HepG2 (cell line): ENCODE data around the gene PNKD. TPM values are rescaled to one million over a fixed set of nuclear protein-coding genes. Genes with fewer than 3 reads are reported as not detected.

Source experiments
- ATAC-seq: fragments of 200-7000 bp; cut with Tn5 transposase; 3 replicates; pipeline ENCODE4 v1.9.1; 2020; ENCODE audit warnings: mild to moderate bottlenecking, moderate library complexity
- BruUV-seq: library from RNA; stranded (reverse); fragments of 400-500 nt; replicated peaks from 2 replicates; lab custom pipeline; 2021; lab: Mats Ljungman, UMichigan
- CTCF ChIA-PET: fragments of 300-600 bp; formaldehyde crosslinking; extraction: SDS; loops from one replicate; lab custom pipeline; 2021; ENCODE audit warnings: low total read pairs, inconsistent platforms, low intra/inter-chr PET ratio; lab: Yijun Ruan, JAX
- POLR2A ChIA-PET: fragments of 350-600 bp; sonication (Branson Sonifier 250); formaldehyde crosslinking; loops from one replicate; lab custom pipeline; 2020; ENCODE audit warnings: antibody characterized with exemption, inconsistent platforms; lab: Yijun Ruan, JAX
- DNase-seq: peaks from one replicate; pipeline ENCODE4 v3.0.0-alpha.2; 2015; ENCODE audit warnings: low spot score
- FAIRE-seq: peaks from 3 replicates; lab custom pipeline; 2011; peaks lifted over from hg19 to GRCh38; lab: Jason Lieb, UNC
- H2AFZ ChIP-seq: one replicate; pipeline ENCODE4 v1.6.1; 2011; ENCODE audit warnings: low read length, inconsistent platforms
- H3K27ac ChIP-seq: fragments of 300-600 bp; 3 replicates; pipeline ENCODE4 v1.8.0; 2011; ENCODE audit warnings: mixed run types, mild to moderate bottlenecking, mixed read lengths, low read length, inconsistent platforms; ENCODE audit not compliant: insufficient read depth; ENCODE audit errors: extremely low read length
- H3K27me3 ChIP-seq, 2 experiments: fragments of 200-600 bp in 1 of 2; 2 replicates in 1 of 2; 3 replicates in 1 of 2; pipeline versions ENCODE4 v1.6.0 to v1.8.0; 2011; ENCODE audit warnings: low read length in 2 of 2, mild to moderate bottlenecking in 2 of 2, moderate library complexity in 2 of 2, inconsistent platforms in 1 of 2; ENCODE audit not compliant: insufficient read depth in 2 of 2, control insufficient read depth in 1 of 2
- H3K36me3 ChIP-seq, 2 experiments: fragments of 200-600 bp in 1 of 2; replicated peaks in 1 of 2; 2 replicates in 1 of 2; 3 replicates in 1 of 2; pipeline versions ENCODE4 v1.5.1 to v1.8.0; 2011; ENCODE audit warnings: low read length in 2 of 2, inconsistent platforms in 1 of 2; ENCODE audit not compliant: insufficient read depth in 2 of 2, control insufficient read depth in 1 of 2
- H3K4me1 ChIP-seq: 2 replicates; pipeline ENCODE4 v1.5.1; 2012; ENCODE audit warnings: low read length, inconsistent platforms; ENCODE audit not compliant: insufficient read depth
- H3K4me2 ChIP-seq: 2 replicates; pipeline ENCODE4 v1.6.0; 2011; ENCODE audit warnings: low read depth, low read length, inconsistent platforms
- H3K4me3 ChIP-seq, 3 experiments: fragments of 200-600 bp in 1 of 3; sonication (generic), shearing (Covaris generic) in 1 of 3; replicated peaks in 1 of 3; 2 replicates each; pipeline ENCODE4 v1.5.1; 2011 to 2016; ENCODE audit warnings: low read length in 3 of 3, inconsistent platforms in 2 of 3, low read depth in 2 of 3, mild to moderate bottlenecking in 2 of 3, control low read depth in 1 of 3, mixed read lengths in 1 of 3; ENCODE audit not compliant: insufficient read depth in 1 of 3
- H3K79me2 ChIP-seq: one replicate; pipeline ENCODE4 v1.6.1; 2011; ENCODE audit warnings: low read length, inconsistent platforms; ENCODE audit not compliant: insufficient read depth
- H3K9ac ChIP-seq: 2 replicates; pipeline ENCODE4 v1.6.0; 2011; ENCODE audit warnings: mild to moderate bottlenecking, low read depth, low read length, inconsistent platforms; ENCODE audit not compliant: insufficient read depth
- H3K9me3 ChIP-seq: 2 replicates; pipeline ENCODE4 v1.5.1; 2012; ENCODE audit warnings: mild to moderate bottlenecking, low read length
- H4K20me1 ChIP-seq: 2 replicates; pipeline ENCODE4 v1.6.0; 2011; ENCODE audit warnings: inconsistent platforms, mild to moderate bottlenecking, low read length, moderate library complexity; ENCODE audit not compliant: insufficient read depth
- BRCA1 ChIP-seq: sonication (generic); formaldehyde crosslinking; IDR thresholded peaks from 2 replicates; pipeline ENCODE4 v1.4.0; 2020; ENCODE audit warnings: missing genetic modification reagents
- KAT2B ChIP-seq: fragments of 150-350 bp; IDR thresholded peaks from 2 replicates; pipeline ENCODE4 v1.6.1; 2014; ENCODE audit warnings: low read depth, low read length, borderline replicate concordance
- NPAS2 ChIP-seq: sonication (generic); formaldehyde crosslinking; IDR thresholded peaks from 2 replicates; pipeline ENCODE4 v1.8.0; 2022; ENCODE audit warnings: mild to moderate bottlenecking, missing genetic modification reagents, borderline replicate concordance
- RFX1 ChIP-seq: fragments of 450-650 bp; IDR thresholded peaks from 2 replicates; pipeline ENCODE4 v1.6.1; 2017
- THYN1 ChIP-seq: sonication (generic); formaldehyde crosslinking; IDR thresholded peaks from 2 replicates; pipeline ENCODE4 v1.8.1; 2023; ENCODE audit warnings: low read depth, mild to moderate bottlenecking, moderate library complexity, missing genetic modification reagents, borderline replicate concordance
- ZNF124 ChIP-seq: sonication (generic); formaldehyde crosslinking; IDR thresholded peaks from 2 replicates; pipeline ENCODE4 v1.4.0; 2020; ENCODE audit warnings: missing genetic modification reagents
- ZNF44 ChIP-seq: sonication (generic); formaldehyde crosslinking; IDR thresholded peaks from 2 replicates; pipeline ENCODE4 v1.5.1; 2020; ENCODE audit warnings: mild to moderate bottlenecking, missing genetic modification reagents
- ZNF781 ChIP-seq: sonication (generic); formaldehyde crosslinking; IDR thresholded peaks from 2 replicates; pipeline ENCODE4 v1.5.1; 2020; ENCODE audit warnings: borderline replicate concordance, mild to moderate bottlenecking, missing genetic modification reagents; ENCODE audit errors: not compliant biosample characterization
- WGBS: methylation state at CpG from one replicate; pipeline ENCODE4 v1.1.6; 2017; ENCODE audit warnings: low lambda C conversion rate; 5-methylcytosine and 5-hydroxymethylcytosine counted together
- in situ Hi-C: cut with HindIII; loops from 2 replicates; pipeline ENCODE4 v1.10.0; 2017; ENCODE audit warnings: low pct_unique_long_range_greater_than_20kb; ENCODE audit not compliant: extremely low pct_ligation_motif_present
- intact Hi-C: fragments of 100-400 bp; cut with micrococcal nuclease; formaldehyde crosslinking; loops from one replicate; pipeline ENCODE4 v1.10.0; 2022; ENCODE audit not compliant: unreplicated experiment
- polyA plus RNA-seq, 8 experiments: library from polyadenylated mRNA; depleted of rRNA in 3 of 8; stranded (reverse) in 7 of 8; unstranded in 1 of 8; fragments of >200 nt; fragmentation: Illumina TruSeq in 4 of 8; extraction: Trizol in 4 of 8; gene quantifications; 2 replicates each; pipeline versions ENCODE4 v1.2.1 to v1.2.3, GENCODE V29; 2011 to 2016; ENCODE audit warnings: low read depth in 4 of 8, missing spikeins in 1 of 8, mixed read lengths in 1 of 8; ENCODE audit not compliant: insufficient read depth in 1 of 8
- total RNA-seq, 5 experiments: library from RNA; depleted of rRNA; stranded (reverse); fragments of >200 nt; fragmentation: Illumina TruSeq; extraction: Trizol; gene quantifications; 2 replicates each; pipeline ENCODE4 v1.2.3, GENCODE V29; 2016; ENCODE audit warnings: low read depth in 1 of 5
- TF ChIP-seq, protein P1 (sequence below): IDR thresholded peaks from 2 replicates; pipeline ENCODE4 v1.6.1; 2012; ENCODE audit warnings: inconsistent platforms
- TF ChIP-seq, protein P2 (sequence below): IDR thresholded peaks from 2 replicates; pipeline ENCODE4 v1.6.1; 2016; ENCODE audit warnings: low read depth, control low read depth
- TF ChIP-seq, protein P3 (sequence below), 2 experiments: sonication (generic) in 1 of 2; formaldehyde crosslinking in 1 of 2; IDR thresholded peaks; 2 replicates each; pipeline versions ENCODE4 v1.4.0 to v1.6.1; 2018 to 2020; ENCODE audit warnings: missing genetic modification reagents in 2 of 2, borderline replicate concordance in 1 of 2, low read depth in 1 of 2, mild to moderate bottlenecking in 1 of 2, missing biosample characterization in 1 of 2
- TF ChIP-seq, protein P4 (sequence below): sonication (generic); formaldehyde crosslinking; IDR thresholded peaks from 2 replicates; pipeline ENCODE4 v1.5.0; 2020; ENCODE audit warnings: missing genetic modification reagents
- TF ChIP-seq, protein P5 (sequence below): sonication (generic); formaldehyde crosslinking; IDR thresholded peaks from 2 replicates; pipeline ENCODE4 v1.5.1; 2020; ENCODE audit warnings: mild to moderate bottlenecking, moderate library complexity, missing genetic modification reagents

The PNKD gene
- total and polyA plus RNA-seq, 2 of the 13 experiments (the other 11 are each of a cell fraction or from before 2014, with no cell fraction given), result 55.9 to 80.4 TPM

DNA sequence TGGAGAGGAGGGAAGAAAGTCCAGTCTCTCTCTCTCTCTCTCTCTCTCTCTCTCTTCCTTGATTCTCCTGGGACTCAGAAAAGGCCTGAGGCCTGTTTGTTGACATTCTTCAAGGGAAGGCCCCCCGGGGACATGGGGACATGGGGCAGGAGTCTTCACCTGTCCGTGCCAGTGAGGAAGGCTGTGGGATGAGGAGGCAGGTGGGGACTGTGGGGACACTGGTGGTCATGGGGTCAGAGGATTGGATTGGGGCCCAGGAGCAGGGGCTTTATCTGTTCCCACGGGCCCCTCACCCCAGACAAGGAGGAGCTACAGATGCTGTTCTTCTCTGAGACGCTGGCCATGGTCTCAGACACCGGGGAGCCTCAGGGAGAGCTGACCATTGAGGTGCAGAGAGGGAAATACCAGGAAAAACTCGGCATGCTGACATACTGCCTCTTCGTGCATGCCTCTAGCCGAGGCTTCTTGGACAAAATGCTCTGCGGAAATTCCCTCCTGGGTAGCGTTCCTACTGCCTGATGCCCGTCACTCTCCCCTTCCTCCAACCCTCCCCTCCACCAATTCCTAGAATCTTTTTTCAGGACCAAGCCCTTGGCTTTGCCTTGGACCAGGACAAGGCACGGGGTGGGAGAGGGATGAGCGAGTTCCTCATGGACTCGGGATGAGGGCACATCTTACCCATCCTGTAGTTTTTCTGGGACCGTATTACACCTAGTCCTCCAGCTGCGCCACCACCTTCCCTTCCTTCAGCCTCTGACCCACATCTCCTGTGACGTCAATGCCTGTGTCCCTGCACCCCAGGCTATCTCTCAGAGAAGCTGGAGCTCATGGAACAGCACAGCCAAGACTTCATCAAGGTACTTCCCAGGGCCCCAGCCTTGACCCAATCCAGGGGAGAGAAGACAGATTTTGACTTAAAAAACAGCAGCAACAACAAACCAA is 87.2 kb downstream of the PNKD start:
- Histone ChIP-seq H3K9ac (peak overlapping the region; percentile 69), H3K27me3 (no peaks in the 10 kb centered on the region; a peak in 1 of 5 replicates), H3K27ac (peak overlapping the region; percentile 0), H4K20me1 (no peaks in the 10 kb centered on the region), H3K4me2 (peak overlapping the region; percentile 94), H3K4me1 (peaks cover 75% of the 10 kb centered on the region), H3K79me2 (no peaks in the 10 kb centered on the region), H2AFZ (peak overlapping the region; percentile 67), H3K9me3 (no peaks in the 10 kb centered on the region), H3K36me3 (no peaks in the 10 kb centered on the region), H3K4me3 (peak overlapping the region; percentile 25 to 78 (median 43))
- in situ Hi-C loops, result loop anchor here (5.0 kb wide), 1 partner anchor 55 kb away; no protein-coding TSS in a partner anchor
- intact Hi-C loops, result loop anchor here (2.0 kb wide), 1 partner anchor 65 kb away; the partner anchor contains the start of gene TMBIM1
- ATAC-seq, result peak; percentile 46
- 13% methylated on average over 17 of the region's 17 CpGs for WGBS
- peak; percentile 21 for FAIRE-seq
- DNase-seq, result no peak
- ChIA-PET POLR2A (interaction anchor here (0.7 to 4.8 kb wide), 17 partner anchors 13 to 87 kb away, joined by 3 to 66 read pairs (median 6); partner anchors contain the start of genes AAMP, CTDSP1 and PNKD), CTCF (interaction anchor here (0.8 to 3.7 kb wide), 6 partner anchors 46 to 85 kb away, joined by 3 to 59 read pairs (median 5); partner anchors contain the start of gene TMBIM1)
- BruUV-seq, result no TSS peak
- TF ChIP-seq, protein P1, sequence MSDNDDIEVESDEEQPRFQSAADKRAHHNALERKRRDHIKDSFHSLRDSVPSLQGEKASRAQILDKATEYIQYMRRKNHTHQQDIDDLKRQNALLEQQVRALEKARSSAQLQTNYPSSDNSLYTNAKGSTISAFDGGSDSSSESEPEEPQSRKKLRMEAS, result peak; percentile 47; the same call in 1 of the 2 replicates
- TF ChIP-seq ZNF44 (CRISPR knock-in tag) (0 out of 2 replicates have a peak, but pooled peaks have one; percentile 60), THYN1 (CRISPR knock-in tag) (no peak), NPAS2 (CRISPR knock-in tag) (no peak), RFX1 (no peak), BRCA1 (CRISPR knock-in tag) (no peak), ZNF781 (no peak), KAT2B (0 out of 2 replicates have a peak, but pooled peaks have one; percentile 1), ZNF124 (CRISPR knock-in tag) (no peak)
- TF ChIP-seq, protein P2, sequence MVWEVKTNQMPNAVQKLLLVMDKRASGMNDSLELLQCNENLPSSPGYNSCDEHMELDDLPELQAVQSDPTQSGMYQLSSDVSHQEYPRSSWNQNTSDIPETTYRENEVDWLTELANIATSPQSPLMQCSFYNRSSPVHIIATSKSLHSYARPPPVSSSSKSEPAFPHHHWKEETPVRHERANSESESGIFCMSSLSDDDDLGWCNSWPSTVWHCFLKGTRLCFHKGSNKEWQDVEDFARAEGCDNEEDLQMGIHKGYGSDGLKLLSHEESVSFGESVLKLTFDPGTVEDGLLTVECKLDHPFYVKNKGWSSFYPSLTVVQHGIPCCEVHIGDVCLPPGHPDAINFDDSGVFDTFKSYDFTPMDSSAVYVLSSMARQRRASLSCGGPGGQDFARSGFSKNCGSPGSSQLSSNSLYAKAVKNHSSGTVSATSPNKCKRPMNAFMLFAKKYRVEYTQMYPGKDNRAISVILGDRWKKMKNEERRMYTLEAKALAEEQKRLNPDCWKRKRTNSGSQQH (CRISPR knock-in tag), result peak; percentile 64; the same call in 1 of the 2 replicates
- TF ChIP-seq, protein P3, sequence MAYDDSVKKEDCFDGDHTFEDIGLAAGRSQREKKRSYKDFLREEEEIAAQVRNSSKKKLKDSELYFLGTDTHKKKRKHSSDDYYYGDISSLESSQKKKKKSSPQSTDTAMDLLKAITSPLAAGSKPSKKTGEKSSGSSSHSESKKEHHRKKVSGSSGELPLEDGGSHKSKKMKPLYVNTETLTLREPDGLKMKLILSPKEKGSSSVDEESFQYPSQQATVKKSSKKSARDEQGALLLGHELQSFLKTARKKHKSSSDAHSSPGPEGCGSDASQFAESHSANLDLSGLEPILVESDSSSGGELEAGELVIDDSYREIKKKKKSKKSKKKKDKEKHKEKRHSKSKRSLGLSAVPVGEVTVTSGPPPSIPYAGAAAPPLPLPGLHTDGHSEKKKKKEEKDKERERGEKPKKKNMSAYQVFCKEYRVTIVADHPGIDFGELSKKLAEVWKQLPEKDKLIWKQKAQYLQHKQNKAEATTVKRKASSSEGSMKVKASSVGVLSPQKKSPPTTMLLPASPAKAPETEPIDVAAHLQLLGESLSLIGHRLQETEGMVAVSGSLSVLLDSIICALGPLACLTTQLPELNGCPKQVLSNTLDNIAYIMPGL (CRISPR knock-in tag; IDR thresholded peaks at IDR 0.05; ENCODE audit: borderline replicate concordance in 1 of 2, low read depth in 1 of 2), result 0 out of 4 replicates have a peak, but pooled peaks of 1 of the 2 experiments have one; percentile 11
- TF ChIP-seq, protein P4, sequence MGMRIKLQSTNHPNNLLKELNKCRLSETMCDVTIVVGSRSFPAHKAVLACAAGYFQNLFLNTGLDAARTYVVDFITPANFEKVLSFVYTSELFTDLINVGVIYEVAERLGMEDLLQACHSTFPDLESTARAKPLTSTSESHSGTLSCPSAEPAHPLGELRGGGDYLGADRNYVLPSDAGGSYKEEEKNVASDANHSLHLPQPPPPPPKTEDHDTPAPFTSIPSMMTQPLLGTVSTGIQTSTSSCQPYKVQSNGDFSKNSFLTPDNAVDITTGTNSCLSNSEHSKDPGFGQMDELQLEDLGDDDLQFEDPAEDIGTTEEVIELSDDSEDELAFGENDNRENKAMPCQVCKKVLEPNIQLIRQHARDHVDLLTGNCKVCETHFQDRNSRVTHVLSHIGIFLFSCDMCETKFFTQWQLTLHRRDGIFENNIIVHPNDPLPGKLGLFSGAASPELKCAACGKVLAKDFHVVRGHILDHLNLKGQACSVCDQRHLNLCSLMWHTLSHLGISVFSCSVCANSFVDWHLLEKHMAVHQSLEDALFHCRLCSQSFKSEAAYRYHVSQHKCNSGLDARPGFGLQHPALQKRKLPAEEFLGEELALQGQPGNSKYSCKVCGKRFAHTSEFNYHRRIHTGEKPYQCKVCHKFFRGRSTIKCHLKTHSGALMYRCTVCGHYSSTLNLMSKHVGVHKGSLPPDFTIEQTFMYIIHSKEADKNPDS (CRISPR knock-in tag), result no peak; the same call in 1 of the 2 replicates
- TF ChIP-seq, protein P5, sequence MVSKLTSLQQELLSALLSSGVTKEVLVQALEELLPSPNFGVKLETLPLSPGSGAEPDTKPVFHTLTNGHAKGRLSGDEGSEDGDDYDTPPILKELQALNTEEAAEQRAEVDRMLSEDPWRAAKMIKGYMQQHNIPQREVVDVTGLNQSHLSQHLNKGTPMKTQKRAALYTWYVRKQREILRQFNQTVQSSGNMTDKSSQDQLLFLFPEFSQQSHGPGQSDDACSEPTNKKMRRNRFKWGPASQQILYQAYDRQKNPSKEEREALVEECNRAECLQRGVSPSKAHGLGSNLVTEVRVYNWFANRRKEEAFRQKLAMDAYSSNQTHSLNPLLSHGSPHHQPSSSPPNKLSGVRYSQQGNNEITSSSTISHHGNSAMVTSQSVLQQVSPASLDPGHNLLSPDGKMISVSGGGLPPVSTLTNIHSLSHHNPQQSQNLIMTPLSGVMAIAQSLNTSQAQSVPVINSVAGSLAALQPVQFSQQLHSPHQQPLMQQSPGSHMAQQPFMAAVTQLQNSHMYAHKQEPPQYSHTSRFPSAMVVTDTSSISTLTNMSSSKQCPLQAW (CRISPR knock-in tag), result 0 out of 2 replicates have a peak, but pooled peaks have one; percentile 16
